Measurements from ENCODE around the gene MAPK10.

- TF ChIP-seq CTCF (IDR thresholded peaks at IDR 0.05; ENCODE audit: control extremely low read depth in 1 of 3, insufficient read depth in 1 of 3, low read depth in 1 of 3, low read length in 3 of 3): no peak
- no peak for TF ChIP-seq POLR2A (IDR thresholded peaks at IDR 0.05; ENCODE audit: control extremely low read depth in 1 of 2, low read depth in 2 of 2, low read length in 2 of 2)
- TF ChIP-seq BCL11A (IDR thresholded peaks at IDR 0.05; ENCODE audit: low read depth in 2 of 2, low read length in 2 of 2): no peak
- TF ChIP-seq ATF2 (IDR thresholded peaks at IDR 0.05; ENCODE audit: low read length): no peak
- no peak for TF ChIP-seq USF2 (IDR thresholded peaks at IDR 0.05; ENCODE audit: low read length)
- no peak for TF ChIP-seq ZNF274 (IDR thresholded peaks at IDR 0.05; ENCODE audit: borderline replicate concordance, extremely low read depth, low read length)
- TF ChIP-seq BRCA1 (IDR thresholded peaks at IDR 0.05; ENCODE audit: low read depth, low read length): no peak
- TF ChIP-seq SIN3A (conservative IDR thresholded peaks at IDR 0.05 in 1 of 2, IDR thresholded peaks at IDR 0.05 in 1 of 2; ENCODE audit: low read depth in 1 of 2, low read length in 2 of 2): no peak
- TF ChIP-seq HDAC6 (IDR thresholded peaks at IDR 0.05; ENCODE audit: low read depth, low read length): no peak
- TF ChIP-seq EZH2 (IDR thresholded peaks at IDR 0.05; ENCODE audit: low read depth, low read length, severe bottlenecking): no peak
- TF ChIP-seq POLR2AphosphoS5 (IDR thresholded peaks at IDR 0.05; ENCODE audit: low read depth, low read length): no peak
- no peak for TF ChIP-seq SIX5 (IDR thresholded peaks at IDR 0.05; ENCODE audit: low read depth, low read length)
- no peak for TF ChIP-seq E2F6 (IDR thresholded peaks at IDR 0.05)
These were observed 324.2 kb downstream of the MAPK10 start for GRCh38 chr4:86035688-86036087.
